Measurements from ENCODE around the gene BRK1. TPM values are rescaled to one million over a fixed set of nuclear protein-coding genes. Genes with fewer than 3 reads are reported as not detected.

Gene BRK1
- total and polyA plus RNA-seq, 10 of the 15 experiments (the other 5 are each of a cell fraction or from before 2014, with no cell fraction given) = 97.8 to 457 (median 203) TPM

DNA sequence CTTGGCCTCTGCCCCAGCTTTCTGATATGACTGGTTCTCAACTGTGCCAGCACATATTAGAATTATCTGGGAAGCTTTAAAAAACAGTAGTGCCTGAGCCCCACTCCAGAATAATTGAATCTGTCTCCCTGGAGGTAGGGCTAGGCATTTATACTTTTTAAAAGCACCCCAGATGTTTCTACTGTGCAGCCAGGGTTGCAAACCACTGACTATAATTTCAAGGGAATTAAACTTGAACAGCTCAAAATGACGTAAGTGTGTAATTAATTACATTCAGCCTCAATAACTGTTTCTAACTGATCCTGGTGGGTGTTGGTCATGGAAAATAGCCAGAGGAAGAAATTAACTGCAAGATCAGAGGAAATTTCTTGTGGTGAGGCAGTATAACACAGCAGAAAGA, 44.9 kb downstream of the BRK1 start:
- intact Hi-C loops (cut with micrococcal nuclease; ENCODE audit: unreplicated experiment) = no loop called here
- WGBS (ENCODE audit: insufficient coverage, insufficient replicate concordance, low lambda C conversion rate, missing lambda C conversion rate) = 89% methylated on average over 1 of the region's 1 CpG
- no peak for FAIRE-seq
- TF ChIP-seq IKZF1 (conservative IDR thresholded peaks at IDR 0.05) = no peak
- no peak for TF ChIP-seq POLR2A (IDR thresholded peaks at IDR 0.05; ENCODE audit: low read depth, low read length)
- TF ChIP-seq, protein P1, sequence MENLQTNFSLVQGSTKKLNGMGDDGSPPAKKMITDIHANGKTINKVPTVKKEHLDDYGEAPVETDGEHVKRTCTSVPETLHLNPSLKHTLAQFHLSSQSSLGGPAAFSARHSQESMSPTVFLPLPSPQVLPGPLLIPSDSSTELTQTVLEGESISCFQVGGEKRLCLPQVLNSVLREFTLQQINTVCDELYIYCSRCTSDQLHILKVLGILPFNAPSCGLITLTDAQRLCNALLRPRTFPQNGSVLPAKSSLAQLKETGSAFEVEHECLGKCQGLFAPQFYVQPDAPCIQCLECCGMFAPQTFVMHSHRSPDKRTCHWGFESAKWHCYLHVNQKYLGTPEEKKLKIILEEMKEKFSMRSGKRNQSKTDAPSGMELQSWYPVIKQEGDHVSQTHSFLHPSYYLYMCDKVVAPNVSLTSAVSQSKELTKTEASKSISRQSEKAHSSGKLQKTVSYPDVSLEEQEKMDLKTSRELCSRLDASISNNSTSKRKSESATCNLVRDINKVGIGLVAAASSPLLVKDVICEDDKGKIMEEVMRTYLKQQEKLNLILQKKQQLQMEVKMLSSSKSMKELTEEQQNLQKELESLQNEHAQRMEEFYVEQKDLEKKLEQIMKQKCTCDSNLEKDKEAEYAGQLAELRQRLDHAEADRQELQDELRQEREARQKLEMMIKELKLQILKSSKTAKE (IDR thresholded peaks at IDR 0.05; ENCODE audit: low read depth, poor library complexity, severe bottlenecking) = no peak
- TF ChIP-seq SMAD5 (IDR thresholded peaks at IDR 0.05; ENCODE audit: low read depth) = no peak
- TF ChIP-seq LARP7 (IDR thresholded peaks at IDR 0.05) = no peak
- no peak for TF ChIP-seq RAD21 (IDR thresholded peaks at IDR 0.05; ENCODE audit: insufficient read depth, low read depth, low read length)
- no peak for TF ChIP-seq RELB (IDR thresholded peaks at IDR 0.05; ENCODE audit: low read depth)
- no peak for TF ChIP-seq ZNF274 (IDR thresholded peaks at IDR 0.05; ENCODE audit: insufficient read depth, insufficient read length)
- TF ChIP-seq ZBED1 (IDR thresholded peaks at IDR 0.05; ENCODE audit: borderline replicate concordance) = no peak
- TF ChIP-seq MYB (IDR thresholded peaks at IDR 0.05; ENCODE audit: borderline replicate concordance, low read depth, low read length) = no peak
- TF ChIP-seq ZNF592 (IDR thresholded peaks at IDR 0.05) = no peak
- TF ChIP-seq, protein P2, sequence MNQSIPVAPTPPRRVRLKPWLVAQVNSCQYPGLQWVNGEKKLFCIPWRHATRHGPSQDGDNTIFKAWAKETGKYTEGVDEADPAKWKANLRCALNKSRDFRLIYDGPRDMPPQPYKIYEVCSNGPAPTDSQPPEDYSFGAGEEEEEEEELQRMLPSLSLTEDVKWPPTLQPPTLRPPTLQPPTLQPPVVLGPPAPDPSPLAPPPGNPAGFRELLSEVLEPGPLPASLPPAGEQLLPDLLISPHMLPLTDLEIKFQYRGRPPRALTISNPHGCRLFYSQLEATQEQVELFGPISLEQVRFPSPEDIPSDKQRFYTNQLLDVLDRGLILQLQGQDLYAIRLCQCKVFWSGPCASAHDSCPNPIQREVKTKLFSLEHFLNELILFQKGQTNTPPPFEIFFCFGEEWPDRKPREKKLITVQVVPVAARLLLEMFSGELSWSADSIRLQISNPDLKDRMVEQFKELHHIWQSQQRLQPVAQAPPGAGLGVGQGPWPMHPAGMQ (IDR thresholded peaks at IDR 0.05; ENCODE audit: borderline replicate concordance) = no peak
- no peak for TF ChIP-seq ATF2 (IDR thresholded peaks at IDR 0.05; ENCODE audit: low read length)
- TF ChIP-seq WRNIP1 (IDR thresholded peaks at IDR 0.05; ENCODE audit: borderline replicate concordance, low read depth, low read length) = no peak
- no peak for TF ChIP-seq YY1 (IDR thresholded peaks at IDR 0.05; ENCODE audit: low read depth, low read length)

More for the DNA sequence above, 44.9 kb downstream of the BRK1 start:
- in situ Hi-C loops (cut with MboI) = no loop called here
- Histone ChIP-seq H4K20me1 (ENCODE audit: control insufficient read depth, insufficient read depth) (no peaks in the 10 kb centered on the region), H3K9me3 (replicated peaks; ENCODE audit: control insufficient read depth, insufficient read depth, low read length) (no peaks in the 10 kb centered on the region; the same call in 2 of the 3 replicates), H3K27me3 (replicated peaks in 1 of 2; ENCODE audit: control insufficient read depth in 2 of 2, insufficient read depth in 2 of 2, low read length in 1 of 2) (no peaks in the 10 kb centered on the region), H3K27ac (ENCODE audit: control insufficient read depth, insufficient read depth) (no peak overlapping the region), H3K4me1 (ENCODE audit: control insufficient read depth, insufficient read depth, low read length) (peaks cover 7% of the 10 kb centered on the region; the same call in 1 of the 2 replicates), H3K79me2 (ENCODE audit: control insufficient read depth, insufficient read depth, low read length) (no peaks in the 10 kb centered on the region; the same call in none of the 2 replicates), H2AFZ (ENCODE audit: control insufficient read depth, low read depth, low read length) (no peak overlapping the region), H3K4me2 (ENCODE audit: control insufficient read depth, insufficient read depth) (no peak overlapping the region), H3K4me3 (no peak overlapping the region), H3K9ac (ENCODE audit: control insufficient read depth, insufficient read depth, low read length) (no peak overlapping the region), H3K36me3 (ENCODE audit: control insufficient read depth in 2 of 2, insufficient read depth in 2 of 2, low read length in 1 of 2) (no peaks in the 10 kb centered on the region)
- ATAC-seq (no peak), DNase-seq (ENCODE audit: low read depth, low spot score) (no peak)
- ChIA-PET RAD21 (ENCODE audit: unreplicated experiment) (no interaction called here), POLR2A (interaction anchor here (0.9 kb wide), 1 partner anchor 70 kb away, joined by 3 read pairs; no protein-coding TSS in a partner anchor), SMC1A (ENCODE audit: uncharacterized antibody, unreplicated experiment) (interaction anchor here (1.1 kb wide), 1 partner anchor 9 kb away, joined by 4 read pairs; no protein-coding TSS in a partner anchor), CTCF (interaction anchor here (0.6 to 1.4 kb wide), 3 partner anchors 31 to 63 kb away, joined by 3 read pairs; no protein-coding TSS in a partner anchor)
- no TSS peak for BruUV-seq (replicated peaks)

Measured in GM12878 (cell line).